PFSK-1 (cell line): Measurements from ENCODE around the gene HGS.

Experiments used
- FOXP2 ChIP-seq: optimal IDR thresholded peaks from 2 replicates; pipeline ENCODE3; 2011; ENCODE audit warnings: borderline replicate concordance, control low read depth, inconsistent platforms; ENCODE audit not compliant: insufficient read depth; ENCODE audit errors: extremely low read length, extremely low read depth
- POLR2AphosphoS5 ChIP-seq: IDR thresholded peaks from 2 replicates; pipeline ENCODE4 v1.6.1; 2012; ENCODE audit warnings: low read depth, mild to moderate bottlenecking, control low read depth, low read length, moderate library complexity
- SIN3A ChIP-seq: IDR thresholded peaks from 2 replicates; pipeline ENCODE4 v1.6.1; 2012; ENCODE audit warnings: mild to moderate bottlenecking, low read length, moderate library complexity, borderline replicate concordance; ENCODE audit not compliant: insufficient read depth
- TAF1 ChIP-seq: IDR thresholded peaks from 2 replicates; pipeline ENCODE4 v1.6.1; 2012; ENCODE audit warnings: low read length, control low read depth, borderline replicate concordance; ENCODE audit not compliant: insufficient read depth
- TF ChIP-seq, protein P1 (sequence below), 2 experiments: IDR thresholded peaks; 2 replicates each; pipeline versions ENCODE4 v1.6.1 to v1.8.0; 2011 to 2012; ENCODE audit warnings: low read depth in 2 of 2, low read length in 2 of 2, control low read depth in 1 of 2, inconsistent platforms in 1 of 2, mild to moderate bottlenecking in 1 of 2, moderate library complexity in 1 of 2; ENCODE audit not compliant: insufficient read depth in 1 of 2

The HGS gene

DNA sequence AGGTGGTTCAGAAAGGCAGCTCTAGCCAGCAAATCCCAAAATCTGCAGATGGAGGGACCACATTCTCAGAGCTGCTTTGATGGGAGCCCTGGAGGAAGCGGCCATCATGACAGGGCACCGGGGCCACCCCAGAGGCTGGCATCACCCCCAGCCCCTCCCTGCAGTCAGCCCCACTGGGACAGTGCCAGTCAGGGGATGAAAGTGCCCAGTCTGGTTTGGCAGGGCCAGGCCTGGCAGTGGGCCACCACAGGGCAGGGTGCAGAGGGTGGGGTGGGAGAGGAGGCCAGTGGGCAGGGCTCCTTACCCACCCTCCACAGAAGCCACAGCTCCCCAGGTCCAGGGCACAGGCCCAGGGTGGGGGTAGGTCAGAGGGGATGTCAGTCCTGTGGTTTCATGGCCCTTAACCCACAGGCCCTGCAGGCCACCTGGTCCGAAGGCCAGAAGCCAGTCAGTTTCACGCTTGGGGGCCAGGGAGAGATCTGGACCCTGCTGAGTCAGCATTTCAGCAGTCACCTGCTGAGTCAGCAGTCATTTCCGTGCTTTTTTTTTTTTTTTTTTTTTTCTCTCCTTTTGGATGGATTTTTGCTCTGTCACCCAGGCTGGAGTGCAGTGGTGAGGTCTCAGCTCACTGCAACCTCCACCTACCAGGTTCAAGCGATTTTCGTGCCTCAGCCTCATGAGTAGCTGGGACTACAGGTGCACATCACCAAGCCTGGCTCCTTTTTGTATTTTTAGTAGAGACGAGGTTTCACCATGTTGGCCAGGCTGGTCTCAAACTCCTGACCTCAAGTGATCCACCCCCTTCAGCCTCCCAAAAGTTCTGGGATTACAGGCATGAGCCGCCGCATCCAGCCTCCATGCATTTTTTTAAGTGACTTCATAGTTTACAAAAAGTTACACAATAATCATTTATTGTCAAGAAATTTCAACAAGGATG is 38.6 kb downstream of the HGS start:
- TF ChIP-seq SIN3A (no peak), FOXP2 (no peak)

DNA sequence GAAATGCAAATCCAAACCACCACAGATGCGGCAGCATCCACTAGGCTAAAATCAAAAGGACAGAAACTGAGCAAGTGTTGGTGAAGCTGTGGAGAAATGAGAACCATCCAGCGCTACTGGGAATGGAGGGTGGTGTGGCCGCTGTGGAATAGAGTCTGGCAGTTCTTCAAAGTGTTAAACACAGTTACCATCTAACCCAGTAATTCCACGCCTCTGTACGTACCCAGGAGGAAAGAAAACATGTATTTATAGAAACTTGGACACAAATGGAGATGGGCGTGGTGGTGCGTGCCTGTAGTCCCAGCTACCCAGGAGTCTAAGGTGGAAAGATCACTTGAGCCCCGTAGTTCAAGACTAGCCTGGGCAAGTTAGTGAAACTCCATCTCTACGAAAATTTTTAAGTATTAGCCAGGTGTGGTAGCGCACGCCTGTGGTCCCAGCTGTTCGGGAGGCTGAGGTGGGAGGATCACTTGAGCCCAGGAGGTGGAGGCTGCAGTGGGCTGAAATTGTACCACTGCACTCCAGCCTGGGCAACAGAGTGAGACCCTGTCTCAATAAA is 39.9 kb downstream of the HGS start:
- TF ChIP-seq TAF1 = no peak

DNA sequence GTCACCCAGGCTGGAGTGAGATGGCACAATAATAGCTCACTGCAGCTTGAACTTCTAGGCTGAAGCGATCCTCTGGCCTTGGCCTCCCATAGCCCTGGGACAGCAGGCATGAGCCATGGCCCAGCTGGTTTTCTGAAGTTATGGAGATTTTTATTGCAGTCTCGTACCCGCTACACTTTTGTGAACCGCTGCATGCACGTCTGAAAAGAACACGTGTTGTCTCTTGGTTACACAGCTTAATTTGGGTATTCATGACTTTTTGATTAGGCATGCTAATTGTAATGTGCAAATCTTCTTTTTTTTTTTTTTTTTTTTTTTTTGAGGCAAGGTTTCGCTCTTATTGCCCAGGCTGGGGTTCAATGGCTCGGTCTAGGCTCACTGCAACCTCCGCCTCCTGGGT is 41.6 kb downstream of the HGS start:
- TF ChIP-seq POLR2AphosphoS5 (no peak), FOXP2 (no peak), SIN3A (no peak), TAF1 (no peak)
- TF ChIP-seq, protein P1, sequence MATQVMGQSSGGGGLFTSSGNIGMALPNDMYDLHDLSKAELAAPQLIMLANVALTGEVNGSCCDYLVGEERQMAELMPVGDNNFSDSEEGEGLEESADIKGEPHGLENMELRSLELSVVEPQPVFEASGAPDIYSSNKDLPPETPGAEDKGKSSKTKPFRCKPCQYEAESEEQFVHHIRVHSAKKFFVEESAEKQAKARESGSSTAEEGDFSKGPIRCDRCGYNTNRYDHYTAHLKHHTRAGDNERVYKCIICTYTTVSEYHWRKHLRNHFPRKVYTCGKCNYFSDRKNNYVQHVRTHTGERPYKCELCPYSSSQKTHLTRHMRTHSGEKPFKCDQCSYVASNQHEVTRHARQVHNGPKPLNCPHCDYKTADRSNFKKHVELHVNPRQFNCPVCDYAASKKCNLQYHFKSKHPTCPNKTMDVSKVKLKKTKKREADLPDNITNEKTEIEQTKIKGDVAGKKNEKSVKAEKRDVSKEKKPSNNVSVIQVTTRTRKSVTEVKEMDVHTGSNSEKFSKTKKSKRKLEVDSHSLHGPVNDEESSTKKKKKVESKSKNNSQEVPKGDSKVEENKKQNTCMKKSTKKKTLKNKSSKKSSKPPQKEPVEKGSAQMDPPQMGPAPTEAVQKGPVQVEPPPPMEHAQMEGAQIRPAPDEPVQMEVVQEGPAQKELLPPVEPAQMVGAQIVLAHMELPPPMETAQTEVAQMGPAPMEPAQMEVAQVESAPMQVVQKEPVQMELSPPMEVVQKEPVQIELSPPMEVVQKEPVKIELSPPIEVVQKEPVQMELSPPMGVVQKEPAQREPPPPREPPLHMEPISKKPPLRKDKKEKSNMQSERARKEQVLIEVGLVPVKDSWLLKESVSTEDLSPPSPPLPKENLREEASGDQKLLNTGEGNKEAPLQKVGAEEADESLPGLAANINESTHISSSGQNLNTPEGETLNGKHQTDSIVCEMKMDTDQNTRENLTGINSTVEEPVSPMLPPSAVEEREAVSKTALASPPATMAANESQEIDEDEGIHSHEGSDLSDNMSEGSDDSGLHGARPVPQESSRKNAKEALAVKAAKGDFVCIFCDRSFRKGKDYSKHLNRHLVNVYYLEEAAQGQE (IDR thresholded peaks at IDR 0.05; ENCODE audit: insufficient read depth in 1 of 2, low read depth in 2 of 2, low read length in 2 of 2) = no peak

DNA sequence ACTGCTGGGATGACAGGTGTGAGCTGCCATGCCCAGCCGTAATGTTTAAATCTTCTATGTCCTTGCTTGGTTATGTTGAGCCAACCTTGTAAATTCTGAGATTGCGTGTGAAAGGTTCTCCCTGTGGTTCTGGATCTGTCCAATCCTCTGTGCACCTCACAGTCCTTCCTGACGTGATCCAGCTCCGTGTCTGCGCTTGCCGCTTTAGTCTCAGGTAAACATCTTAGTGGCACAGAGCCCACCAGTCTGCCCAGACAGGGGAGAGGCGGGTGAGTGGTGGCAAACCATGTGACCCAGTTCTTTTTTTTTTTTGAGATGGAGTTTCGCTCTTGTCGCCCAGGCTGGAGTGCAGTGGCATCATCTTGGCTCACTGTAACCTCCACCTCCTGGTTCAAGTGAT is 42.2 kb downstream of the HGS start:
- TF ChIP-seq POLR2AphosphoS5 (no peak), FOXP2 (no peak), TAF1 (no peak), SIN3A (no peak)
- TF ChIP-seq, protein P1 (IDR thresholded peaks at IDR 0.05; ENCODE audit: insufficient read depth in 1 of 2, low read depth in 2 of 2, low read length in 2 of 2) = no peak

DNA sequence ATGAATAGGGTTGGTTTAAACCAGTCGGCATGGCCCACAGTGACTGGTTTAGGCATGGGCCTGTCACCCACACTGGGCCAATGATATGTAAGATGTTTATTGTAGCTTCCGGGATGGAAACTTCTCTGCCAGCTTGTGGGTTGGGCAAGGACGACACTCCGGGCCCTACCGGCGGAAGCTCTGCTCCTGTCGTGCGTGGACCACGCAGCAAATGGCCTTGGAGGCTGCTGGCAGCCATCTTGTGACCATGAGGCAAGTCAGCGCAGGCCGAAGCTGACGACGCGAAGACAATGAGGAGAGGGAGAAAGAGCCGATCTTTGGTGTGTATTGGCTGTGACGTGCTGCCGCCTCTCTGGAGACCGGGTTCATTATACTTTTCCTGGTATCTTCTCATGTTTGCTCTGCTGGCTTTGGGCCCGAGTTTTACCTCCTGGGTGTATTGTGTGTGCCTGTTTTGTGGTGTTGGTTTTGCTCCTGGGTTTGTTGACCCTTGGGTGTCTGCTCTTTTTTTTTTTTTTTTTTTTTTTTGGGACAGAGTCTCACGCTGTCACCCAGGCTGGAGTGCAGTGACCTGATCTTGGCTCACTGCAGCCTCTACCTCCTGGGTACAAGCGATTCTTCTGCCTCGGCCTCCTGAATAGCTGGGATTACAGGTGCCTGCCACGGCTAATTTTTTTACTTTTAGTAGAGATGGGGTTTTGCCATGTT is 43.7 kb downstream of the HGS start:
- no peak for TF ChIP-seq SIN3A
- no peak for TF ChIP-seq TAF1
- no peak for TF ChIP-seq FOXP2
- TF ChIP-seq, protein P1 (IDR thresholded peaks at IDR 0.05; ENCODE audit: insufficient read depth in 1 of 2, low read depth in 2 of 2, low read length in 2 of 2) = no peak
- no peak for TF ChIP-seq POLR2AphosphoS5
